ENCODE measurements around the gene LGR4.

The LGR4 gene

DNA sequence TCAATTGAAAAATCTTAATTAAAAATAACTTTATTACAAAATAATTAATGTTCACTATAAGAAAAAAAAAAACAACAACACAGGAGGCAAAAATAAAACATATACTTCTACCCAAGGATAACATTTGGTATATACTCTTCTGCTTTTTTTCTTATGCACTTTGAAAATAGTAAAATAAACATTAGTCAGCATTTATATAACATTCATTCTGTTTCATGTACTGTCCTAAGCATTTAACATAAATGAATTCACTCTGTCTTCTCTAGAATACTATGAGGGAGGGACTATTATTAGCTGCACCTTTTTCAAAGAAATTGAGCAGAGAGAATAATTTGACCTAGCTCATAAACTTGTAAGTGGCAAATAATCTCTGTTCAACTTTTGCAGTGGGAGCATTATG lies 61.3 kb downstream of the LGR4 start:
- no peak overlapping the region for H3K27ac ChIP-seq (ENCODE audit: low read depth, low read length)
- no peaks in the 10 kb centered on the region for H3K79me2 ChIP-seq (ENCODE audit: control insufficient read depth, low read length)
- no peaks in the 10 kb centered on the region for H3K27me3 ChIP-seq (ENCODE audit: control insufficient read depth, low read length)
- no peaks in the 10 kb centered on the region for H3K4me1 ChIP-seq (ENCODE audit: control insufficient read depth, low read length)
- no peak for TF ChIP-seq EZH2phosphoT487 (IDR thresholded peaks at IDR 0.05; ENCODE audit: borderline replicate concordance, low read length)
- TF ChIP-seq, protein P1, sequence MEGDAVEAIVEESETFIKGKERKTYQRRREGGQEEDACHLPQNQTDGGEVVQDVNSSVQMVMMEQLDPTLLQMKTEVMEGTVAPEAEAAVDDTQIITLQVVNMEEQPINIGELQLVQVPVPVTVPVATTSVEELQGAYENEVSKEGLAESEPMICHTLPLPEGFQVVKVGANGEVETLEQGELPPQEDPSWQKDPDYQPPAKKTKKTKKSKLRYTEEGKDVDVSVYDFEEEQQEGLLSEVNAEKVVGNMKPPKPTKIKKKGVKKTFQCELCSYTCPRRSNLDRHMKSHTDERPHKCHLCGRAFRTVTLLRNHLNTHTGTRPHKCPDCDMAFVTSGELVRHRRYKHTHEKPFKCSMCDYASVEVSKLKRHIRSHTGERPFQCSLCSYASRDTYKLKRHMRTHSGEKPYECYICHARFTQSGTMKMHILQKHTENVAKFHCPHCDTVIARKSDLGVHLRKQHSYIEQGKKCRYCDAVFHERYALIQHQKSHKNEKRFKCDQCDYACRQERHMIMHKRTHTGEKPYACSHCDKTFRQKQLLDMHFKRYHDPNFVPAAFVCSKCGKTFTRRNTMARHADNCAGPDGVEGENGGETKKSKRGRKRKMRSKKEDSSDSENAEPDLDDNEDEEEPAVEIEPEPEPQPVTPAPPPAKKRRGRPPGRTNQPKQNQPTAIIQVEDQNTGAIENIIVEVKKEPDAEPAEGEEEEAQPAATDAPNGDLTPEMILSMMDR (IDR thresholded peaks at IDR 0.05; ENCODE audit: low read depth, low read length, poor library complexity, severe bottlenecking): no peak
- H3K4me3 ChIP-seq (ENCODE audit: low read length): no peak overlapping the region
- no peak overlapping the region for H3K4me2 ChIP-seq (ENCODE audit: low read length)
- H3K36me3 ChIP-seq (ENCODE audit: control insufficient read depth, low read length): no peaks in the 10 kb centered on the region
- H4K20me1 ChIP-seq (ENCODE audit: control insufficient read depth, insufficient read depth, low read depth, low read length): no peaks in the 10 kb centered on the region
- no peaks in the 10 kb centered on the region for H3K9me2 ChIP-seq (replicated peaks; ENCODE audit: control insufficient read depth, low read length)
- no peaks in the 10 kb centered on the region for H3K9me3 ChIP-seq (ENCODE audit: control insufficient read depth, insufficient read depth, low read length)
- no peaks in the 10 kb centered on the region for H3F3A ChIP-seq (ENCODE audit: control insufficient read depth, insufficient read depth)

DNA sequence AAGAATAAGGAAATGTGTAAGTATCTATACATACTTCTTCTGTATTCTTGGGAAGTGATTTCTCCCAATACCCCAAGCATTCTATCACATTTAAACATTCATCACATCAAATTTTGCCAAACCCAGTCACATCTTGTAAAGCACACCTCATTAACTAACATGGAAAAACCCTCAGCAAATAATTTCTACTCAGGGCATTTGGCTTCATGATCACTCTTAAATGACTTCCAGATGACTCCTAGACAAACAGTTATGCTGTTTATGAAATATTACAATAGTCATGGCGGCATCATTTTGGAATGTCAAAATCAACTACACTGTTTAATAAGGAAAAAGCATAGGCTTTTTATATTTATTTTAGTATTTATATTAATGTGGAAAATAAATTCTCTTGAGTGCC lies 62.3 kb downstream of the LGR4 start:
- no peak overlapping the region for H3K4me3 ChIP-seq (ENCODE audit: low read length)
- no peak overlapping the region for H3K27ac ChIP-seq (ENCODE audit: low read depth, low read length)
- H3K27me3 ChIP-seq (ENCODE audit: control insufficient read depth, low read length): no peaks in the 10 kb centered on the region
- TF ChIP-seq, protein P1 (IDR thresholded peaks at IDR 0.05; ENCODE audit: low read depth, low read length, poor library complexity, severe bottlenecking): no peak
- no peaks in the 10 kb centered on the region for H4K20me1 ChIP-seq (ENCODE audit: control insufficient read depth, insufficient read depth, low read depth, low read length)
- no peaks in the 10 kb centered on the region for H3K9me3 ChIP-seq (ENCODE audit: control insufficient read depth, insufficient read depth, low read length)
- H3K9me2 ChIP-seq (replicated peaks; ENCODE audit: control insufficient read depth, low read length): no peaks in the 10 kb centered on the region
- no peaks in the 10 kb centered on the region for H3K4me1 ChIP-seq (ENCODE audit: control insufficient read depth, low read length)
- no peak overlapping the region for H3K4me2 ChIP-seq (ENCODE audit: low read length)
- H3F3A ChIP-seq (ENCODE audit: control insufficient read depth, insufficient read depth): no peaks in the 10 kb centered on the region
- H3K79me2 ChIP-seq (ENCODE audit: control insufficient read depth, low read length): no peaks in the 10 kb centered on the region
- H3K36me3 ChIP-seq (ENCODE audit: control insufficient read depth, low read length): no peaks in the 10 kb centered on the region

DNA sequence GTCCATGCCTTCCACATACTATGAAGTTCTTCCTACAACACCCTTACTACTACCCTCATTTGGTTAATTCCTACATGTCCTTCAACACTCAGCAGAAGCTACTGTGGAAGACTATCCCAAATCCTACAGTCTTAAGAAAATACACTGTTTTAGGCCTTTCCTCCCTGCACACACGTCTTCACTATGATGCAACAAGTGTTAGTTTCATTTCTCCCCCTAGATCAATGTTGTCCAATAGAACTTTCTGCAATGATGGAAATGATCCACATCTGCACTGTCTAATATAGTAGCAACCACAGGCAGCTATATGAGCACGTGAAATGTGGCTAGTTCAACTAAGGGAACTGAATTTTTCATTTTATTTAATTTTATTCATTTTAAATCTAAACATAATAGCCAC lies 62.8 kb downstream of the LGR4 start:
- no peaks in the 10 kb centered on the region for H3F3A ChIP-seq (ENCODE audit: control insufficient read depth, insufficient read depth)
- no peak for TF ChIP-seq EZH2phosphoT487 (IDR thresholded peaks at IDR 0.05; ENCODE audit: borderline replicate concordance, low read length)
- TF ChIP-seq, protein P1 (IDR thresholded peaks at IDR 0.05; ENCODE audit: low read depth, low read length, poor library complexity, severe bottlenecking): no peak
- H3K4me2 ChIP-seq (ENCODE audit: low read length): no peak overlapping the region
- H3K27ac ChIP-seq (ENCODE audit: low read depth, low read length): no peak overlapping the region
- no peaks in the 10 kb centered on the region for H3K27me3 ChIP-seq (ENCODE audit: control insufficient read depth, low read length)
- H3K79me2 ChIP-seq (ENCODE audit: control insufficient read depth, low read length): no peaks in the 10 kb centered on the region
- H3K36me3 ChIP-seq (ENCODE audit: control insufficient read depth, low read length): no peaks in the 10 kb centered on the region
- H3K9me2 ChIP-seq (replicated peaks; ENCODE audit: control insufficient read depth, low read length): no peaks in the 10 kb centered on the region
- H3K9me3 ChIP-seq (ENCODE audit: control insufficient read depth, insufficient read depth, low read length): no peaks in the 10 kb centered on the region
- no peak overlapping the region for H3K4me3 ChIP-seq (ENCODE audit: low read length)
- no peaks in the 10 kb centered on the region for H3K4me1 ChIP-seq (ENCODE audit: control insufficient read depth, low read length)
- no peaks in the 10 kb centered on the region for H4K20me1 ChIP-seq (ENCODE audit: control insufficient read depth, insufficient read depth, low read depth, low read length)

DNA sequence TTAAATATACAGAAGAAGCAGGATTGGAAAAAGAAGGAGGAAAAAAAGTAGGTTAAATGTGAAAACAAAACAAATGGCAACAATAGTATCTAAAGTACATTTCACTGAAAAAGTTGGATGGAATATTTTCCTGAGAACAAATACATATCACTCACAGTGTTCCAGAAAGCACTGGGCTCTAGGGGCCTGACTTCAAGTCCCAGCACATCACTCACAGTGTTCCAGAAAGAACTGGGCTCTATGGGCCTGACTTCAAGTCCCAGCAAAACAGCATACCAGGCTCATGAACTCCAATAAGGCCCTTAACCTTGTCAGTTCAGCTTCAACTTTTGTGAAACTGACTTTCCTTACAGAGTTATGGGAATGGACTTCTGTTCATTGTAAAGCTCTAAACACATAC lies 63.5 kb downstream of the LGR4 start:
- Histone ChIP-seq H3K4me3 (ENCODE audit: low read length) (no peak overlapping the region), H3F3A (ENCODE audit: control insufficient read depth, insufficient read depth) (no peaks in the 10 kb centered on the region), H3K4me2 (ENCODE audit: low read length) (no peak overlapping the region), H3K79me2 (ENCODE audit: control insufficient read depth, low read length) (no peaks in the 10 kb centered on the region), H3K9me3 (ENCODE audit: control insufficient read depth, insufficient read depth, low read length) (no peaks in the 10 kb centered on the region), H3K27ac (ENCODE audit: low read depth, low read length) (no peak overlapping the region), H4K20me1 (ENCODE audit: control insufficient read depth, insufficient read depth, low read depth, low read length) (no peaks in the 10 kb centered on the region), H3K36me3 (ENCODE audit: control insufficient read depth, low read length) (no peaks in the 10 kb centered on the region), H3K4me1 (ENCODE audit: control insufficient read depth, low read length) (no peaks in the 10 kb centered on the region), H3K9me2 (replicated peaks; ENCODE audit: control insufficient read depth, low read length) (no peaks in the 10 kb centered on the region), H3K27me3 (ENCODE audit: control insufficient read depth, low read length) (no peaks in the 10 kb centered on the region)
- TF ChIP-seq EZH2phosphoT487 (IDR thresholded peaks at IDR 0.05; ENCODE audit: borderline replicate concordance, low read length): no peak

Measured in DOHH2 (cell line).